ENCODE data around the gene TRAPPC1. TPM values are rescaled to one million over a fixed set of nuclear protein-coding genes. Genes with fewer than 3 reads are reported as not detected.

TRAPPC1 gene
- total and polyA plus RNA-seq, 2 of the 4 experiments (the other 2 are of a cell fraction) = 50.4 to 303 TPM

GRCh38 chr17:7903154-7904103 is 28.3 kb downstream of the TRAPPC1 start:
- ChIA-PET POLR2A (ENCODE audit: unreplicated experiment) (no interaction called here), CTCF (interaction anchor here (1.3 kb wide), 1 partner anchor 87 kb away, joined by 10 read pairs; no protein-coding TSS in a partner anchor)
- H4K20me1 ChIP-seq (ENCODE audit: insufficient read depth, low read length) = no peaks in the 10 kb centered on the region
- H3K18ac ChIP-seq (ENCODE audit: low read depth, low read length) = no peak overlapping the region
- no peak overlapping the region for H2BK20ac ChIP-seq (ENCODE audit: low read depth, low read length)
- H3K9me1 ChIP-seq (ENCODE audit: insufficient read depth, low read length) = no peaks in the 10 kb centered on the region
- no peak overlapping the region for H2AK5ac ChIP-seq (ENCODE audit: low read depth, low read length)
- dilution Hi-C loops (cut with HindIII; ENCODE audit: low sequenced_read_pairs, unreplicated experiment) (no loop called here), intact Hi-C loops (cut with micrococcal nuclease) (no loop called here), in situ Hi-C loops (cut with MboI; ENCODE audit: low sequenced_read_pairs) (no loop called here)
- no peak overlapping the region for H3K27ac ChIP-seq (ENCODE audit: insufficient read depth, low read length)
- H4K91ac ChIP-seq (ENCODE audit: insufficient read depth, low read depth, low read length) = no peak overlapping the region
- H3K4me3 ChIP-seq (ENCODE audit: insufficient read depth, low read depth, low read length) = no peak overlapping the region
- no peak overlapping the region for H2BK5ac ChIP-seq (ENCODE audit: low read depth, low read length, poor library complexity, severe bottlenecking)
- no peak overlapping the region for H3K23ac ChIP-seq (ENCODE audit: low read depth, low read length)
- BruUV-seq (replicated peaks) = TSS peak; percentile 38
- WGBS, 2 experiments (ENCODE audit: extremely low coverage in 2 of 2, insufficient read length in 1 of 2) = 71% methylated on average over 9 of the region's 22 CpGs; no CpG with 5 or more reads in 1 of the 2 experiments
- H3K9me3 ChIP-seq (ENCODE audit: control insufficient read depth, insufficient read depth, low read length) = no peaks in the 10 kb centered on the region
- H3K56ac ChIP-seq (ENCODE audit: extremely low read depth, insufficient read depth, low read length) = no peak overlapping the region
- H2AFZ ChIP-seq (replicated peaks; ENCODE audit: low read length, poor library complexity) = no peak overlapping the region
- no peaks in the 10 kb centered on the region for H3K4me1 ChIP-seq (ENCODE audit: control insufficient read depth, insufficient read depth, low read length)
- H2BK120ac ChIP-seq (ENCODE audit: low read depth, low read length) = no peak overlapping the region
- no peak overlapping the region for H3K4me2 ChIP-seq (ENCODE audit: low read depth, low read length)
- no peak for ATAC-seq (ENCODE audit: low read depth)
- no peak overlapping the region for H3K4ac ChIP-seq (ENCODE audit: low read depth, low read length)
- no peak overlapping the region for H4K5ac ChIP-seq (ENCODE audit: low read depth, low read length)
- H3K14ac ChIP-seq (replicated peaks; ENCODE audit: low read depth, low read length) = no peak overlapping the region
- H3K79me1 ChIP-seq (ENCODE audit: low read depth in 1 of 2, low read length in 2 of 2) = peaks cover 0 to 8% of the 10 kb centered on the region in 2 experiments; a peak in 2 of 4 replicates
- H2BK15ac ChIP-seq (ENCODE audit: low read depth, low read length) = no peak overlapping the region
- no peaks in the 10 kb centered on the region for H3K27me3 ChIP-seq (ENCODE audit: control insufficient read depth, insufficient read depth, low read length)
- H4K8ac ChIP-seq (ENCODE audit: low read depth in 2 of 2, low read length in 2 of 2) = no peak overlapping the region
- no peak overlapping the region for H2AK9ac ChIP-seq (replicated peaks; ENCODE audit: low read depth, low read length, poor library complexity)
- DNase-seq = no peak
- no peak overlapping the region for H3K9ac ChIP-seq (ENCODE audit: low read depth, low read length)
- H3K36me3 ChIP-seq (ENCODE audit: control insufficient read depth, insufficient read depth, low read length) = peaks cover 92% of the 10 kb centered on the region
- TF ChIP-seq FOS (IDR thresholded peaks at IDR 0.05; ENCODE audit: low read depth, low read length) (no peak), SMC3 (IDR thresholded peaks at IDR 0.05; ENCODE audit: low read depth, low read length) (no peak), RAD21 (IDR thresholded peaks at IDR 0.05; ENCODE audit: low read length) (no peak), MXI1 (IDR thresholded peaks at IDR 0.05; ENCODE audit: borderline replicate concordance, low read depth, low read length) (no peak), CEBPB (IDR thresholded peaks at IDR 0.05; ENCODE audit: low read depth, low read length) (no peak), MAZ (IDR thresholded peaks at IDR 0.05; ENCODE audit: borderline replicate concordance, low read depth, low read length) (no peak), CHD1 (IDR thresholded peaks at IDR 0.05; ENCODE audit: low read depth, low read length) (no peak), NFE2L2 (IDR thresholded peaks at IDR 0.05; ENCODE audit: low read depth, low read length) (no peak), ELK1 (IDR thresholded peaks at IDR 0.05; ENCODE audit: borderline replicate concordance, low read depth, low read length) (no peak), RCOR1 (IDR thresholded peaks at IDR 0.05; ENCODE audit: insufficient replicate concordance, low read length) (no peak), RFX5 (IDR thresholded peaks at IDR 0.05; ENCODE audit: low read depth, low read length) (no peak), POLR2A (IDR thresholded peaks at IDR 0.05; ENCODE audit: low read depth, low read length) (no peak), MAFK (IDR thresholded peaks at IDR 0.05; ENCODE audit: low read depth, low read length) (no peak), BHLHE40 (IDR thresholded peaks at IDR 0.05; ENCODE audit: low read depth, low read length) (no peak)
- TF ChIP-seq, protein P1, sequence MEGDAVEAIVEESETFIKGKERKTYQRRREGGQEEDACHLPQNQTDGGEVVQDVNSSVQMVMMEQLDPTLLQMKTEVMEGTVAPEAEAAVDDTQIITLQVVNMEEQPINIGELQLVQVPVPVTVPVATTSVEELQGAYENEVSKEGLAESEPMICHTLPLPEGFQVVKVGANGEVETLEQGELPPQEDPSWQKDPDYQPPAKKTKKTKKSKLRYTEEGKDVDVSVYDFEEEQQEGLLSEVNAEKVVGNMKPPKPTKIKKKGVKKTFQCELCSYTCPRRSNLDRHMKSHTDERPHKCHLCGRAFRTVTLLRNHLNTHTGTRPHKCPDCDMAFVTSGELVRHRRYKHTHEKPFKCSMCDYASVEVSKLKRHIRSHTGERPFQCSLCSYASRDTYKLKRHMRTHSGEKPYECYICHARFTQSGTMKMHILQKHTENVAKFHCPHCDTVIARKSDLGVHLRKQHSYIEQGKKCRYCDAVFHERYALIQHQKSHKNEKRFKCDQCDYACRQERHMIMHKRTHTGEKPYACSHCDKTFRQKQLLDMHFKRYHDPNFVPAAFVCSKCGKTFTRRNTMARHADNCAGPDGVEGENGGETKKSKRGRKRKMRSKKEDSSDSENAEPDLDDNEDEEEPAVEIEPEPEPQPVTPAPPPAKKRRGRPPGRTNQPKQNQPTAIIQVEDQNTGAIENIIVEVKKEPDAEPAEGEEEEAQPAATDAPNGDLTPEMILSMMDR (conservative IDR thresholded peaks at IDR 0.05; ENCODE audit: low read depth, low read length) = no peak

Measured in IMR-90 (cell line).